Activated CD4-positive, alpha-beta T cell treated with anti-CD3 and anti-CD28 coated beads, Interleukin-2, amount 50 U/mL, for 4 hours (primary cell): ENCODE measurements around the gene DCT.

Source experiments
- DNase-seq, 2 experiments: peaks; one replicate each; pipeline ENCODE4 v3.0.0-alpha.2; 2020

Gene DCT

DNA sequence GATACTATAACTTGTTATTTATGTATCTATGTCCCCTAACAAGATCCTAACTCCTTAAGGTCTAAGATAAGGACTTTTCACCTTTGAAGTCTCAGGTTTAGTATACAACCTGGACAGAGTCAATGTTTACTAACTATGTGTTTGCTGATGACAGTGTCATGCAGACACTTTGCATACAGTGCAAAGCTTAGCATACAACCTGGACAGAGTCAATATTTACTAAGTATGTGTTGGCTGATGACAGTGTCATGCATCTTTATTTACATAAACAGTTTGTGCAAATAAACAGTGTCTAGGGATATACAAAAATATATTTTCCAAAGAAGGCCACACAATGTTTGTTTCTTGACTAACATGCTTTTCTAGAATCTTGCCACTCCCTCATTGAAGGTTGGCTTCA is 34.7 kb downstream of the DCT start:
- DNase-seq = no peak

DNA sequence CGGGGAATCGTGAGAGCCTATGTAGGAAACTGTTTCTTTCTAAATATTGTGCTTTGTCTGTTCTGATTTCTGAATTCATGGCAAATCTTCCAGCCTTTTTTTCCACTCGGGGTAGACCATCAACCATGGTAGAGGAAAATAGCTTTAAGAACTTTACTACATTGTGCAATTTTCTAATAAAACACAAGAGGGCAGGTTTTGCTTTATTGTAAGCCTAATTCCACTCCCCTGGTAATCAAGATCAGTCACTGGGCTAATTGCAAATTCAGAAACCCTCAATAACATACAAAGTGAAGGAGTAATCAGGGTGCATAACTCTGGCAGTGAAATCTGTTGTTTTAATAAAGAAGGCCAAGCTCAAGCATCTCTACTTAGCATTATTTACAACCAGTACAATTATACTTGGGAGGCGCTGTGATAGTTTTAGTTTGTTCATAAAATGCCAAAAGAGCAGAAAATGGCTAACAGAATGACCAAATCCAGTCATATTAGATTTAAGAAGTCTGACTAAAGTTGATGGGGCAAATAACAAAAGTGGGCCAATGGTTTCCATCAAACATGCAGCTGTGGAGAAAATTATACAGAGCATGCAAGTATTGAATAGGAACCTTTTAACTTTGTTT is 43.8 kb downstream of the DCT start:
- DNase-seq = no peak

DNA sequence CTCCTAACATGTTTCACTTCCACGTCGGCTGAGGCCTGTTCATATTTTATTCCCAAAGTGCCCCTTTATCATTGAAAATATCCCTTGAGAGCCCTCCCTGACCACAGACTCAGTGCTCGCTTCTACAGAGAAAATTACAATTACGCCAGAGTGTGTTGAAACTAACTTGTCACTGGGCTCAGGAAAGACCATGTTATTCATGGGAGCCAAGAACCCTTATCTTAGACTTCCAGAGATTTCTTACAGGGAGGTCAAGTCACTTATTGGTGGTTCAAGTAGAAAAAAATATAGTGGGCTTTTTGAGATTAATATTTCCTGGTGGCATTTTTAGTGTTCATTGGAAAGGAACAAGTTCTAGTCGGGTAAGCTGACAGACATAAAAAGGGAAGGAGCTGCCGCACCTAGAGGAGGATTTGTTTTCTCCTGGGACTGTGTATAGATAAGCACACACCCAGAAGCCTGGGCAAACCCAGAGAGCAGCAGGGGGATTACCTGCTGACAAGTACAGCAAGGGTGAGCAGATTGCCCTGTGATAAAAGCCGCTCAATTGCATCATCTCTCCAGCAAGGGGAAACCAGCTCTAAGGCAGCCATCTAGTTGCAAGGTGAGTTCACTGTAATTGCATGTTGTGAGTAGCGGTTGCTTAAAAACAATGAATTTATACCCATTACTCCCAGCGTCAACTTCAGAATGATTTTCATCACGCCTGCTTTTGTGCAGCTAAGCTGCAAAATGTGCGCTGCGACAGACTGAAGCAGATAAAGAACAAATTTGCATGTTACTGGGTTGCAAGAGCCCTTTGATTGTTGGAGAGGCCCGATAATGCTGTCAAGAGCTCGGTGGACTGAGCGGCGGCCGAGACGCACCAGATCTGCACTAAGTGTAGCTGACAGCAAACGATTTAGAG is 46.2 kb downstream of the DCT start:
- DNase-seq = no peak

DNA sequence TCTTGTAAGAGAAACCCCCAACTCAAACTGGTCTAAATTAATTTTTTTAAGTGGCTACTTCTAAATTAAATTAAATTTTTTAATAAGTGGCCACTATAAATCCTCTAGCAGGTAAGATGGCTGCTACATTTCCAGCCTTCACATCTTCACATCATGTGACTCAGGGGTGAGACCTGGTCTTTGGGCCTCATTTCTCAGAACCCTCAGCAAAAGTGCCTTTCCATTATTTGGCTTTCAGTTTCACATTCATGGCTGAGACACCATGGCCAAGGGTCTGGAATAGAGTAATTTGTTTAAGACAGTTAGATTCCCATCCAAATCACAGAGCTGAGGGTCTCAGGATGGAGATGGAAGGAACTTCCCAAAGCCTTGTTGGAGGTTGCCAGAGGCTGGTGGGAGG is 47.5 kb downstream of the DCT start:
- no peak for DNase-seq

DNA sequence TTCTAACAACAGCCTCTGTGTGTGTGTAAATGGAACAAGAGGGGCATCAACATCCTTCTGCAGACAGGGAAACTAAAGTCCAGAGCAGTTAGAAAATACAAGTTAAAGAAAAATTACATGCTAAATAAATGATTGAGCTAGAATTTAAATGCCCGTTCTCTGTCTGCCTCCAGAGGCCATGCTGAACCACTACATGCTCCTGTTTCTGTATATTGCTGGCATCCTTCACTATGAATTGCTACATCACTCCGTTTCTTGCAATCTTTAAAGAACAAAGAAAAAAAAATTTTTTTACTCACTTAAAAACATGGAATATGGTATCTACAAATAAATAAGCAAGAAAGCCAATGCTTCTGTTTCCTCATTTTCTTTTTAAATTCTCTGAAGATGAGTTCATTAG is 47.9 kb downstream of the DCT start:
- DNase-seq = no peak

DNA sequence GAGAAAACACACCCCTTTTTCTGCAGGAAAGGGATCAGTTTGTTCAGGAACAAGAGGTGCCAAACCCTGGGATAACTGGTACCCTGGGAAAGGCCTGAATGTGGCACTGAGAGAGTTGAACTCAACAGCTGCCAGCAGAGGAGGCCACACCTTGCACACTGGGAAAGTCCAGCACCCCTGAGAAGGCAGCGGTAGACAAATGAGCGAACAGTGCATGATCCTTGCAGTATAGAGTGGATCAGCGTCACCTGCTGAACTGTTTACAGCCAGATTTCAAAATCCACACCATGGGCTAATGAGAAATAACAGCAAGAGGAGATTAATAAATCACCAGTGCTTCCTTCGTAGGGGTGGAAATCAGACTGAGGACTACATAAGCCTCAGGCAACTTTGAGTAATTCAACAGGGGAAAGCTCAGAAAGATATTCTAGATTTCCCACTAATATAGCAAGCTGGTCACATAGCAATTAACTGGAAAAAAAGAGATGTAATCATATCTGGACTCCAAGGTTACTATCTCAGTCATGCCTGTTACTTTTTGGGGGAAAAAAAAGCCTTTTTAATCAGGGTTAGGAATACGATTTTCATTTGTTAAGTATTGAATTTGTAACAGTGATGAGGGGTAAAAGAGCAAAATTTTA is 52.0 kb downstream of the DCT start:
- DNase-seq = no peak

DNA sequence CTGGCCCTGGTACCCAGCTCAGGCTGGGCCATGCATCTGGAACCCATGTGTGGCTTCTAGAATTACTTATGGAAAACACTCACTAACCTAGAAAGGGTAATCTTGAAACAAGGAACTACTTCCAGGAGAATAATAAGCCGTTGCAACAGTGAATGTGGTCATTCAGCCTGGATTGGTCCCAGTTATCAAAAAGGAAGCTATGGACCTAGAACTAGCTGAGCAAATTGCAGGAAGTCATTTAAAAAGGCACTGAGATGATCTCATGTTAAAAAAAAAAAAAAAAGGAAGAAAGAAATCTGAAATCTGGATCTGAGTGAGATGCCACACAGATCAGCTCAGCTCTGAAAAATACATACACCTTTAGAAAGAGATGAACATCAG is 59.6 kb downstream of the DCT start:
- DNase-seq = no peak

DNA sequence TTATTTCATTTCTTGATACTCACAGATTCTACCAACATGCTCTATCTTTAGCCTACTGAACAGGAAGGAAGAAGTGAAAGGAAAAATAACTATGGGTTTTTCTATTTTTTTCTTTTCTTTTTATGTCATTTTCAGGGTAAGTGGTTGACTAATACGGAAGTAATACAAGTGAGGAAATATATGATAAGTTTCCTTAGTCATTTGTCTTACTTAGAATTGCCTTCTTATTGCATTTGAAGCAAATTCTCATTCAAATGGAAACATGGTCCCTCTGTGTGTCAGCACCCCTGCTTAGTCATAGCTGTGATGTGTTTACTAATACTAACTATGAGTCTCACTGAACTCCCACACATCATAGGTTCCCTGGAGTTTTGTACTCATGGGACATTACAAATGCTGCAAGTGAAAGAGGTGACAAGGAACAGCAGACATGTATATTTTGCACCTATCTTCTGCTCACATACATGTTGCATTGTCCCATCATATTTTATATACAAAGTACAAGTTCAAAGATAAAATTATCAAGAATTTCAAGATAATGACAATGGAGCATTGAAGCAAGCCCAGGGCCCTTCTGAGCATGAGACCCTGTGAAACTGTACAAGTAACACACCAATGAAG is 60.1 kb downstream of the DCT start:
- peak; percentile 16 to 30 for DNase-seq

DNA sequence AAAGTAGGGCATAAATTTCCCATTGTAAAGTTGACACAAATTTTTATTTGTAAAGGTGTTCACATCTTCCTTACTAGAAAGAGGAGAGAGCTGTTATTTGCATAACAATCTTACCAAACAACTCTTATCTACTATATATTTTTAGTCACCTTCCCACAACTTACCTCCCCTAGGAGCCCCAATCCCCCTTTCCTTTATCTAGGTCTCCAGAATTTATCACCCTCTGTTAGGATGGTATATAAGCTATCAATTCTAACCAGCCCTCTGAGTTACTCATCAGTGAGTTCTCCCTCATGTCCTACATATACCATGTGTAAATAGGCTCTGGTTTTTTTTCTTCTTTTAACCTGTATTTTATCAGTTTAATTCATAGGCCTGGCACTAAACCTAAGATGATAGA is 62.2 kb downstream of the DCT start:
- DNase-seq = no peak

DNA sequence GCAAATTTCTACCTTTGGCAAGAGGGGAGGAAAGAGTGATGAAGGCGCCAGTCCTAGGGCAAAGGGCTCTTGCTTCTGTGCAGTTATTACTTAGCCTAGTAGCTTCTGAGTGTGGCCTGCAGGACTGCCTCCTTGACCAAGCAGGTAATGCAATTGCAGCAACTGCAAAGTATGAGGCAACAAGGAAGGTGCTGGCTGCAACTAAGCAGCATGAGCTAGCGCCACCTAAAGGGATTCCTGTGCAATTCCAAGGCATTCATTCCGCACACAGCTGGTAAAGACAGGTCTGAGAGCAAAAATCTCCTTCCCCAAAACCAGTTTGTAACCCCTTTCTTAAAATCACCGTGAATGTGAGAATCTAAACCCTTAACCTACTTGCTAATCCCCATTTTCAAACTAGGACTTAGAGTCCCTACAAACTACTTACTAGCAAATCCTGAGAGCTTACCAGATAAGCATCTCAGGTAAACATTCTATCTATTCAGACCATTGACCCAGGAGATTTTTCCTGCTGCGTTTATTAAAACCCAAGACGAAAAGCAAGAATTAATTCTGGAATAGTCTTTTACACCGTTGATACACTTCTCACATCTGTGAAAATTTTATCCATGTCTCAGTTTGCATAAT is 62.9 kb downstream of the DCT start:
- DNase-seq = no peak

DNA sequence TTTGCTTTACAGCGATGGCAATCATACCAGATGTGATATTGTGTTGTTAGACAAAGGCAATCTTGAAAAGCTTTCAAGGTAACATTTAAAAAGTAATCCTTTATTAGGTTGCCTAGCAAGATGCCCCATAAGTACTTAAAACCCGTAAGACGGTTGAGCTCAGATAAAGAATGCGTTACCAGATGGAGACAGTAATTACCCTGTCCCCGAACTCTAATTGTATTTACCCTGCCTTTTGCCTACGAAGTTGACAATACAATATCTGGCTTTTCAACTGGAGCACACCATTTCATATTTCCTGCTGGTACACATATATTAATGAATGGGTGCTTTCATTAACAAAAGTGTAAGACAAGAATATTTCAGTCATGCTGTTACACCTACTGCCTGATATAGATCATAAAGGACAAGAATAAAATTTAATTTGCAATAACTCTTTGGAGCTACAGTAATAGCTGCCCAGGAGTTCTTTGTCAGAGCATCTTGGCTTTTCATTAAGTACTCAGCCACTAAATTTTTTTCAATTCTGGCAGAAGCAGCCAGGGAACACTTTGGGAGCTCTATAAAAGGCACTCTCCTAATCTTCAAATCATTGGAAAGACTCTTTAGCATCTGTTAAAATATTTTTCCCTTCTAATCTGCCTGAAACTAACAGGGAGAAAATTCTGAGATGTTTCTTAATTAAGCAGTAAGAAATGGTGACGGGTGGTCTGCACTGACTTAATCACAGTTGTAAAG is 63.8 kb downstream of the DCT start:
- no peak for DNase-seq

DNA sequence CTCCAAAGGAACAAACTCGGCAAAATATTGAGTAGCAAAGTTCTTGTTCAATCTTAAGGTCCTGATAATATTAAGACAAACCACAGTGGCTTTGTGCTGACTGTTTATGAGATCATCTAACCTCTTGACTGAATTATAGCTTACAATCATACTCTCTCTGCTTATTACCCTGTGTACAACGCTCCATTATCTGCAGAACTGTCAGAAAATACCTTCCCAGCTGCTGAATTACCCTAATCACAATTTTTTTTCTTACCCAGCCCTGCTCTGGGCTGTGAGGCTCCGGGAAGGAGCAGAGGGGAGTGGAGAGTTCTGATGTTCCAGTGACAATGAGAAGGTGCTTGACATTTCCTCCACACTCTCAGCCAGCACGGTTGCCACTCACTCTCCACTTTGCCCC is 64.8 kb downstream of the DCT start:
- DNase-seq = no peak

DNA sequence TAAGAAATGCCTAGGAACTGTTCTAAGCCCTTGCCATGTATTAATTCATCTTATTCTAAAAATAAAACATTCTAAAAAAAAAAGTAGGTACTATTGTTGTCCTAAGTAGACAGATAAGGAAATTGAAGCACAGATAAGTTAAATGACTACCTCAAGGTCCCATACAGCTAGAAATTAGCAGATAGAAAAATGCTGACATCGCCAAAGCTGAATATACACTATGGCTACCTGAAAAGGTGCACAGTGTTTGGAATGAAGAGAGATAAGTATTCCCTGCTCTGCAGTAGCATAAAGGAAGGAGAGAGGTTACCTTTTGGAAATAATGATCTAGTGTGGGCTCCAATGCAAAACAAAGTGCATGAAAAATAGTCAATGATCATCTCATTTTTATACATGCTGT is 65.3 kb downstream of the DCT start:
- no peak for DNase-seq

DNA sequence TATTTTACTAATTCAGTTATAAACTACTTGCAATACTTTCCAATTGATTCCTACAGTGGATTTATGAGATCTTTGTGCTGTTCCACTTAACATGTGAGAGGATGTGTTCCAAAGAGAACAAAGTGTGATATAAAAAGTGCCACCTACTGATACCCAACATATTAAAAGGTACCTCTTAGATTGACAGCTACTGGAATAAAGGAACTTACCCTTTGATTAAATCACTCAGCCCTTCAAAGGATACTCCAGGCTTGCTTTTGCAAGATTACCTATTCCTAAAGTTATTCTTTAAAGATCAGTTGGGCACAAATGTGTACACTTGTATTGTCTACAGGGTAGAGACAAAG is 65.9 kb downstream of the DCT start:
- no peak for DNase-seq

DNA sequence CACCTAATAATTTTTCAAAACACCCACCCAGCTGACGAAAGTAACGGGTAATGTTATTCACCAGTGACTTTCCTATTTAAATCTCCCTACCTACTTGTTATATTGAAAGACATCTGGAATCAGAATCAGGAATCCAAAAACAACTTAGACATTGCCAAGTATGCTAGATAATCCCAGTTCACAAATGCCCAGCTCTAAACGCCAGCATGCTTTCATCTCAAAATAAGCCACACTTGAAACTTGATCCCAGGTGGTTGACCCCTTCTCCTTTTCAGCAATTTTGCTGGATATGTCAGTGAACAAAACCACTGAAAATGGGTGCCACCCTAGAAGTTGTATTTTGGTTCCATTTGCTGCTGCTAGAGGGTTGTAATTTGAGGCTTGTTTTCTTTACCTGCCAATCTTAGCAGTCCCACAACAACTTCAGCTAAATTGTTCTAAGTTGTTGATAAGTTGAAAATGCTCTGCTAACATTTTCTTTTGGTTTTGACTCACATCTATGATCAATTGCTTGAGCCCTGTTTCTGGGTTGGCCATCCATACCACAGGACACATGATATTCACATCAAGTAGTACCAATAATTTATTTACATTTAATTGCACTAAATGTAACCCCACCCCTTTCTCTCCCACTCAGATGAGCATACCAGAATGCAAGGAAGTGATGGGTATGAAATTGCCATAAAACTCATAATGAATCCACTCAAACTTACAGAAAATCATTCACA is 66.4 kb downstream of the DCT start:
- DNase-seq = no peak

DNA sequence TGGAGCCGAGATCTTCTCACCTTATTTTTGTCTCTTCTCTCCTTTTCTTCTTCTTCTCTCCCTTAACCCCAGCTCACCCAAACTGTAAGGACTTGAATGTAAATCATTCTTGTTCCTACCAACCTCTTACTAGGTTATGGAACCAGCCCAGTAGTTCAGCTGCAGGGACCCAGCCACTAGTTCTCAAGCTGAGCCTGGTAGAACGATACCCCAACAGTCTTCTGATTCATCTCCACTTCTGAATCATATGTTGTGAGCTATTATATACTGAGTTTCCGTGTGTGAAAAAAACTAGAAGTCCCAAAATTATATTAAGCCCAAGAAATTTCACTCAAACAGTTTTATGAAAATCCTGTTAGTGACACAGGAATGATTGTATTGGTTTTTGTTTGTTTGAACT is 67.7 kb downstream of the DCT start:
- no peak for DNase-seq

DNA sequence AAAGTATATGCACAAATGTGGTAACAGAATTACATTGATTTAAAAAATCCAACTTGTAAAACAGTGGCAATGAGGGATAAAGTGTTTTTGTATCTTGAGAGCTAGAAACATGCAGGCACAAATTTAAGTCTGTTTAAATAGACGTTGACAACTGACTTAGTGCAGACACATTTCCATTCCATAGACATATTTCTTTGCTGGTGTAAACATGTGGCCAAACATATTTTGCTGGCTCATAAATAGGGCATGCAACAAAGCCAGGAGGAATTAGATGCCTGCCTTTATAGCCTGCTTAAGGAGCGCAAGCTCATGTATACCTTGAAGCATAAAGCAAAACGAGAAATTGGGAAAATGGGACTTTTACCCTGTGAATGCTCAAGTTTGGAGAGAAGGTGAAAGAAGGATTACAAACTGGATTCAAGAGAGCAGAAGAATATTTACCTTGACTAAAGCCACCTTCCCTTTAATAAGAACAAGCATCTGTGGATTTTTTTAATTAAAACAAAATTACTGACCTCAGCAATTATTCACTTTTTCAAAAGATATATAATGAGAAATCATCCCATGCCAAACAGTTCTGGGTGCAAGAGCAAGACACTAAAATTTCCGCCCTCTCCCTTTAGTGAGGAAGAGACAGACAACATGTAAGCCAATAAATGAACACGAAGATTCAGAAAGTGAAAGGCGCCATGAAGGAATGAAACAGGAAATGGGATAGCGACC is 71.0 kb downstream of the DCT start:
- no peak for DNase-seq

DNA sequence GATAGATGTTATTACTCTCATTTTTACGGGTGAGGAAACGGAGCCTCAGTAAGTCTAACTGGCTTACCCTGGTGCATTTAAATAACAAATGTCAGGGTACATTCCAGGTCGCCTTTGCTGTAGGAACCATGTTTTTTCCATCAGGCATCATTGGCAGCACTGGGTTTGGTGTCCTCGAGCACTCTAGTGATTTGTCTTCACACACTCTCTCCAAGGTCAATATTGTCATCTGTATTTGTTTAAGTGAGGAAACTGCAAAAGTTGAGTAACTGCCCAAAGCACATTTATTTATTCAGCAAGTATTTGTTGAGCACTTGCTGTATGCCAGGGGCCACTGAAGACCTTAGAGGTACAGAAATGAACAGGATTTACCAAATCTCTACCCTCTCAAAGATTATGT is 78.6 kb downstream of the DCT start:
- no peak for DNase-seq

DNA sequence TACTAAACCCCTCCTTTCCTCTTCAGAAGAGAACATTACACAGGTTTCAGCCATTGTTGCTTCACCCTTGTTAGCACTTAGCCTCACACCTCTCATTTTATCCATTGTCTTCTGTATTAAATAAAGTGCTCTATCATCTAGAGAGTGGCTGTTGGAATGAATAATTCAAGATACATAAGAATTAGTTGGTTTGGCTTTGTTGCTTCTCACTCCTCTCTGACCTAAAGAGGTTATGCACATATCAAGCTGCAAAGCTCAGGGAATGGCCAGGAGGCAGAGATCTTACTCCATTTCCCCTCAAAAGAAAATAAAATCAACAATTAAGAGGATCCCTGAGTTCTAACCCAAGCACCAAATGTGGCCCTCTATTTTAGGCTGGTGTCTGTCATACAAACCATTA is 79.7 kb downstream of the DCT start:
- DNase-seq = no peak

DNA sequence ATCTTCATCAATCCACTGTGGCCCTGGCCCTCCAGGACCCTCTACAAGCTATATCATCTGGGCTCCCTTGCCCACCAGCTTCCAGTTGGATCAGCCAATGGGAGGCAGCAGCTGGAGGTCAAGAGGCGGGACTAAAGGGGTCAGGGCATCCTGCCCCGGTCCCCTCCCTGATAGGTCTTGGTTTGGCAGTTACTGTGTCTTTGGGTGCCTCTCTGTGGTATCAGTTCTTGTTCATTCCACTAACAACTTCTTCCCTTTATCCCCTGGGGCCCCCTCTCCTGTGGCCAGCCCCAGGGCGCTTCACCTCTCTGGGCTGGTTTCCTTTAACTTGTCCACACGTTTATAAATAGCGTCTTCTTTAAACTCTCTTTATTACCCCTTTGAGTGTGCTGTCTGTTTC is 83.6 kb downstream of the DCT start:
- no peak for DNase-seq

DNA sequence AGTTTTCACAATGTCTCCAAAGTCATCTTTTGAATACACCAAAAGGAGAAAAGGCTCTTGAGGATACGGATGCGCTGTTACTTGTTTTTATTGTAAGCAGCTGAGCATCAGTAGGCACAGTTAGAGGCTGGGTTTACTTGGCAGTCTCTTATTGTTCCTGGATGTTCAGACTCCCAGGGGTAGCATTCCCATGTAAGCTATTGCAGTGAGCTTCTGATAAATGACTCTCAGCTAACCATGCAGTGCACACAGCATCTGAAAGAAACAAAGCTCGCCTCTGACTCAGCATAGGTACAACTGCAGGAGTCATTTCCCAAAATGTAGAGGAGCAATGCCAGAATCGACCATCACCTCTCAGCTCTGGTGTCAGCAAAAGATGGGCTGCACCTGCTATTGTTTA is 84.8 kb downstream of the DCT start:
- DNase-seq = no peak
